Kasumi-1 (cell line): ENCODE measurements around the gene MORN5.
"Not testable (repeated sequence)": the region's sequence is repeated elsewhere in the genome, so short reads cannot be mapped to it uniquely, and the experiment has no call there.

Experiments used
- DNase-seq, 2 experiments: peaks; one replicate each; lab custom pipeline; 2025; lab: John Stamatoyannopoulos, UW

MORN5 gene

DNA sequence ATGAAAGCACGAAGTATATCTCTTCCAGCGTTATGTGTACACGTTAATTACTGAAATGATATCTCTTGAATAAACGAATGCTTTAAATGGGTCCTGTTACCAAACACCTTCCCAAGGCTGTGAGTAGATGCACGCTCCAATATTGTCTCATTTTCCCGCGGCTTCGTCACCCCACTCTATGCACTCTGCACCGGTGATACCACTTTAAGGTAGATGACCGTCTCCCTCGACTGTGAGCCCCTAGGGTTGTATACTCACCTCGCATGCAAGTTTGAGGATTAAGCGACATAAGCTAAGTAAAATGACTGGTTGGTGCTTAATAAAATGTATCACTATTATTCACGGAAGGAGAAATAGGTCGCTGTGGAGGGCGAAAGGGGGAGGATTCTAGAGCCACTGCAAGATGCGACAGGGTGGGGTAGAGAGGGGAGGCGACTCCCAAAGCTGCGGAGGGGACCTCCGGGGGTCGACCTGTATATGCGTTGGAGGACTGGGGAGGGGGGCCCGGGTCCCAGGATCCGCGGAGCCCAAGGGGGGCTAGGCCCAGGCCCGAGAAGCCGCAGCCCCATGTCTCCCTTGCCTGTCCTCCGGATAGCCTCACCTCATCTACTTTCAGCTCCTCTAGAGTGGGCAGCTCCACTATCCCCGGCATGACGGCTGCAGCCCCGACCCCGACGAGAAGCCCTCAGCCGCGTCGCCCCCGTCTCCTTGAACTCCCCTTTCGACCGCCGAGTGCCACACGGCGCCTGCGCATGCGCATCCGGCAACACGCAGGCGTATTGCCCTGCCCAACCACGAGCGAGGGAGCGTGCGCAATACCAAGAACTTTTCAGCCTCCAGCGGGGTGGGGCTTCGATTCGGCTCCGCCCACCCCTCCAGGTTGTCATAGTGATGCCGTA, at the start of gene MORN5, which contains the start of gene NDUFA8:
TSS of gene MORN5 (plus strand) at position 883 of the 899 bp plus-strand sequence. CDS start 65 bp downstream, outside the sequence.
TSS of gene NDUFA8 (minus strand) at position 754 of the 899 bp plus-strand sequence. CDS start at position 652, 102 bp downstream.
- DNase-seq: peak; percentile 90 to 92

DNA sequence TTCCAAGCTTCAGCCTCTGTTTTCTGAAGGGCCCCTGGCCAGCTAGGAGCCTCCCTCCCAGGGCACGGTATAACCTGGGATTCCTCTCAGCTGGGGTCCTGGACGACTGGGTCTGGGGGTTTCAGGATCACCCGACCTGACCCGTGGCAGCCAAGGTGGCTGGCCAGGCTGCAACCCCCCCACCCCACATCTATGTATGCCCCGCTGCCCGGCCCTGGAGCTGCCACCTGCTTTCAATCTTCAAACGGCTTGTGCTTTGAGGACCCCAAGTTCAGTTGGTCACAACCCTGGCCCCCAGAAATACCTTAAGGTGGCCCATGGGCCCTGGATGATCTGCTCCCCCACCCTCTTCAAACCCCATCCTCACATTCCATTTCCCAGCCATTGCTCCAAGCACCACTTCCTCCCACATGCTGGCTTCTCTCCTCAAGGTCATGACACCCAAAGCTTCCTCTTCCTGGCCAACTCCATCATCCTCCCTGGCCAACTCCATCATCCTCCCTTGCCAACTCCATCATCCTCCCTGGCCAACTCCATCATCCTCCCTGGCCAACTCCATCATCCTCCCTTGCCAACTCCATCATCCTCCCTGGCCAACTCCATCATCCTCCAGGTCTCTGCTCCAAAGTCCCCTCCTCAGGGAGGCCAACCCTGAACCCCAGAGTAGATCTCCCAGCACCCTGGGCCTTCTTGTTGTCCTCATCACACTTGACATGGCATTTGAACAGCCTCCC, 49.4 kb upstream of the MORN5 start:
- DNase-seq: no peak

DNA sequence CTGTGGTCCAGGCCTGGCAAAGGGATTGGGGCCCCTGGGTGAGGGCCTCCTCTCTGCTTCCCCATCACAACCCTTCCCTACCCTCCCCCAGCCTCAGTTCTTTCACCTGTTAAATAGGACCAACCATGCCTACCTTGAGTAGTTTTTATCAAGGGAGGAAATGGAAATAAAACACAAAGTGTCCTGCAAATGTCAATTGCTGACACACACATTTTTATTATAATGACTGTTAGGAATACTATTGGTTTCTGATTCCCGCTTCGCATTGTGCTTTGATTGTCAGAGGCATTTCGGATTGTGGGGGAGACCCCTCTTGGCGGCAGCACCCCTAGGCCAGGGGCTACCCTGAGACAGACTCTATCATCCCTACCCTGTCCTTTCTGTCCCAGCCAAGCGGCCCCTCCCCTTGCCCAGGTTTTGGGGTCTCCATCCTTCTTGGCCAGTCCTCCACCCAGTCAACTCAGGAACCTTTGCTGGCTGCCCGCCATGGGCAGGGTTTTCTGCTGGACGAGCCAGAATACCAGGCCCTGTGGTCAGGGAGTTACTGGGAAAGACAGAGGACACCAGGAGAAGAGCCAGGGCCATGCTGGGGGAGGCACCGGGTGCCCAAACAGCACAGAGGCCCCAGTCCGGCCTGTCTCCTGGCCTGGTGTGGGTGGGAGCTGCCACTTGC, 48.2 kb upstream of the MORN5 start:
- no peak for DNase-seq

DNA sequence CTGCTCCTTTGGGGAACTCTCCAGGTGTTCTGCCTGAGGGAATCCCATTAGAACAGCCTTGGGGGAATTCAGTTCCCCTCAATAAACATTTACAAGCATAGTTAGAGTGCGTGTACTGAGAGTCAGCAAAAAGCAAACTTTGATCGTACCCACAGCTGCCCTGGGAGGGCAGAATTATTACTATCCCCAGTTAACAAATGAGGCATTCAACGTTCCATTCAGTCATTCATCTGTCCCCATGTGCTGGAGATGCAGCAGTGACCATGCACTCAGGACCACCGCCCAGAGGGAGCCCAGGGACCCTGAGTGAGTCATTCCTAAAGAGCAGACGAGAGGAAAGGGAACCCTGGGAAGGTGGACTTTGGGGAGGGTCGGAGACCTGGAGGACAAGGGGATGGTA, 47.5 kb upstream of the MORN5 start:
- no peak for DNase-seq

DNA sequence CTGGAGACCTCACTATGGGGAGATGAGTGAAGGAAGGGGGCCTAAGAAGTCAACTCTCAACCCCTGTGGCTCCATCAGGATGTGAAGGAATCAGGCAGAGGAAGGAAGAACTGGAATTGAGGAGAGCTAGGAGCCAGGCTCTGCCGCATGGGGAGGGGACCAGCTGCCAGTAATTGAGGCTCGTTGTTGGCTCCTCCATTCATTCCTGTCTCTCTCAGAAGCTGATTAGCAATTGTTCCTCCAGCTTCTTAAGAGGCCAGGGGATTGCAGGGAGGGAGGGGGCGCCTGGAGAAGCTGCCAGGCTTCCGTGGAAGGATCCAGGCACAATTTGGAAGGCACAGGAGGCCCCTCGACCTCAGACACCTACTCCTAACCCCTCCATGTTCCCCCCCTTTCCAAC, 46.1 kb upstream of the MORN5 start:
- DNase-seq: no peak

DNA sequence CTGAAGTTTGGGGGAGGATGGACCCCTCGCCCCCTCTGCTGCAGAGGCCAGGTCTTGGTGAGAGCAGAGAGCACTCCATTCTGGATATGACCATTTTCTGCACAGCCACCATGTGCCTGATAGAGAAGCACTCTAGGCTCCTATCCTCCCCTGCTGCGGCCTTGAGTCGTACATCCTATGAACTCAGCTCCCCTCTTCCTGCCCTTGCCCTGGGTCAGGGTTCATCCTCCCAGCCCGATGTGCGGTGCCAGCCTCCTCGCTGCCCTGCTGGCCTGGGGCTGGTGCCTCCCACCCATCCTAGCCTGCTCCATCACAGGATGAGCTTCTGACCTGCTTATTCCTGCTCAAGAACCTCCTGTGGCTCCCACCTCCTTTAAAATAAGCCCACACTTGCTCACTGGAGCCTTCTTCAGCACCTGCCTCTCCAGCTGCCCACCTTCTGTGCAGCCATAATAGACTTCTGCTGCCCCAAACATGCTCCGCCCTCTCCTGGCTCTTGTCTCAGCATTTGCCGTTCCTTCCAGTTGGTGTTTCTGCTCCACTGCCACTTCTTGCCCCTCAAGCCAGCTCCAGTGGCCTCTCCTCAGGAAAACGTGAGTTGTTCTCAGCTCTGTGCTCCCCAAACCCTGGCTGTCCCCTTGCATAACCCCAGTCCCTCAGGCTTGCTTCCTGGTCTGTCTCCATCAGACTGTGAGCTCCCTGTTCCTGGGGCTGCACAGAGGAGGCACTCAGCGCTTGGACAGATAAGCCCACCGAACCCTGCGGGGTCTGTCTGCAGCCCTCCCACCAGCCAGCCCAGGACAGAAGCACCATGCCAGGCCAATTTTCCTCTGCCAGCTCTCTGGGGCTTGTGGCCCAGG, 44.3 kb upstream of the MORN5 start:
- no peak for DNase-seq

DNA sequence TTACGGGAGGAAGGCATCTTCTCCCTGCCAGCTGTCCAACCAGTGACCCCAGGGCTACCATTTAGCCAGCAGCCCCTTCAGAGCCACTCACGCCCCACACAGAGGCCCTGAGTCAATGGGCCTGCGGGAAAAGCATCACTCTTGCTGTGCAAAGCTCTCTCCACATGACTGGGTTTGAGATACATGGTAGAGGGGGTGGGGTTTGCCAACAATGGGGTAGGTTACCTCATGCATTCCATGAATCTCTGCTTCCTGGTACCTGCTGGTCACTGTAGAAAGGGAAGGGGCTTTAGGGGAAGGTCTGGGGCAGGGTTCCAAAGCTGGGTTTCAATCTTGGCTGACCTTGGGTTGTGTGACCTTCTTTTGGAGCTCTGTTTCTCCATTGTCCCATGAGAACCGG, 43.7 kb upstream of the MORN5 start:
- no peak for DNase-seq

DNA sequence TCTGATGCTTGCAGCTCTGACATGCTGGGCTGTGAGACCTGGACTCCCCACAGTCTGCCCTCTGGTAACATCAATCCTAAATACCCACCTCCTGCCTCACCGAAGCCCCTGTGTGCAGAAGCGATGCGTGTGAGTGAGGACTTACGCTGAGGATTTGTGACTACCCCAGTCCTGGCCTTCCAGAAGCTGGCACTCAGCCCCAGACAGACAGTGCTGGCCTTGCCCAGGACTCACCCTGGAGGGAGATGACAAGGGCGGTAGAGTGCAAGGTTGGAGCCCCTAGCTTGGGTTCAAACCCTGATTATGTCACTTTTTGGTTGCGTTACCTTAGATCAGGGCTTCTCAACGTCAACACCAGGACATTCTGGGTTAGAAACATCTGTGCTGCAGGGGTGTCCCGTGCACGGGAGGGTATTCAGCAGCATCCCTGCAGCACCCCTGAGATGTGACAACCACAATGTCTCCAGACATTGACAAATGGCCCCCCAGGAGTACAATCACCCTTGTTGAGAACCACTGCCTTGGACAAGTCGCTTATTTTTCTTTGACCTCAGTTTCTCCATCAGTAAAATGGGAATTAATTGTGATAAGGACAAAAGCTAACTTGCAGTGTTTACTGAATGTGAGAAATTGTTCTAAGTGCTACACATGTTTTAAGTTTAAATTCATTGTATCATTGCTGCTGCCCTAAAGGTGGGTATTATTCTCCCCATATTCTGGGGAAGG, 43.1 kb upstream of the MORN5 start:
- no peak for DNase-seq

DNA sequence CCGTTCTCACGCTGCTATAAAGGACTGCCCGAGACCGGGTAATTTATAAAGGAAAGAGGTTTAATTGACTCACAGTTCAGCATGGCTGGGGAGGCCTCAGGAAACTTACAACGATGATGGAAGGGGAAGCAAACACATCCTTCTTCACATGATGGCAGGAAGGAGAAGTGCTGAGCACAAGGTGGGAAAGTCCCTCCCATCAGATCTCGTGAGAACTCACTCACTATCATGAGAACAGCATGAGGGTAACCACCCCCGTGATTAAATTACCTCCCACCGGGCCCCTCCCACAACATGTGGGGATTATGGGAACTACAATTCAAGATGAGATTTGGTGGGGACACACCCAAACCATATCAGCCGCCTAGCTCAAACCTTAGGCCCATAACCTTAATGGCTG, 42.5 kb upstream of the MORN5 start:
- DNase-seq: not testable (repeated sequence)

DNA sequence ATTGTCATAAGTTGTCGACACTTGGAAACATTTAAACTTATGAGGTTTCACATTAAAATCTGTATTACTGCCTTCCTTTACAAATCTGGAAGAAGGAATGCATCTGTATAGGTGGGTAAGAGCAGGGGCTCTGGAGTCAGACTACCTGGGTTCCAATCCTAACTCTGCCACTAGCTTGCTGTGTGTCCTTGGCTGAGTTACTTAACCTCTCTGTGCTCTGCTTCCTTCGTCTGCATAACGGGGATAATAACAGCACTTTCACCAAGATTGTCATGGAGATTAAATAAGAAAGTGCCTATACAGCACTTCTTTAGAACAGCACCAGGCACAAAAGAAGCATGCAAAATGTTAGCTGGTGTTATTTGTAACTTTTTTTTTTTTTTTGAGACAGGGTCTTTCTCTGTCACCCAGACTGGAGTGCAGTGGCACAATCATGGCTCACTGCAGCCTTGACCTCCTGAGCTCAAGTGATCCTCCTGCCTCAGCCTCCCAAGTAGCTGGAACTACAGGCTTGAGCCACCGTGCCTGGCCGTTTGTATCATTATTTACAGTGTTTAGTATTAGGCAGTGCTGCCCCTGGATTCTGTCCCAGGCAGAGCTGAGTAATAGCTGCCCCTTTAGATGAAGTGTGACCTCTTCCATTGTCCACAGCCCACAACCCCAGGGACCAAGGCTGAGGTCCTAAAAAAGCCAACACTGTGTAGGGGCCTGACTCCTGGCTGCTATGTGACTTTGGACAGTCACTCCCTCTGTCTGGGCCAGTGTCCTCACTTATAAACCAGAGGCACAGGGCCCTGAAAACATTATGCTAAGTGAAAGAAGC, 41.2 kb upstream of the MORN5 start:
- DNase-seq: no peak

DNA sequence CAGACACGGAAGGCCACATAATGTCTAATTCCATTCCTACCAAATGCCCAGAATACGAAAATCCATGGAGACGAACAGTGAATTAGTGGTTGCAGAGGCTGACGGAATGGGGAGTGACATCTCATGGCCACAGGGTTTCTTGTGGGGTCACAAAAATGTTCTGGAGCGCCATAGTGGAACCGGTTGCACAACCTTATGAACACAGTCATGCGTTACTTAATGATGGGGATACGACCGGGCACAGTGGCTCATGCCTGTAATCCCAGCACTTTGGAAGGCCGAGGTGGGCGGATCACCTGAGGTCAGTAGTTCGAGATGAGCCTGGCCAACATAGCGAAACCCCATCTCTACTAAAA, 40.6 kb upstream of the MORN5 start:
- no peak for DNase-seq

DNA sequence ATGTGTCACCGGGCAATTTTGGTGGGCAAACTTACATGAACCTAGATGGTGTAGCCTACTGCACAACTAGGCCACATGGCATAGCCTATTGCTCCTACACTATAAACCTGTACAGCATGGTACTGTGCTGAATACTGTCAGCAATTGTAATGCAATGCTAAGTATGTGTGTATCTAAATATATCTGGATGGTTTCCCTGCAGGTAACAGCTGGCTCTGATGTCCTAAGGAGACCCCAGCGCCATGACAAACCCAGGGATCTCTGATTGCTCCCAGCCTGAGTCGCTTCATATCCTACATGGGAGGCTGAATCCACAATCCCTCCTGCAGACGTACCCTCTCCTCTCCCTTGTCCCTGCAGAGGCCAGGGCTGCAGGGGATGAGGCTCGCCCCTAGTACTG, 40.0 kb upstream of the MORN5 start:
- DNase-seq: no peak

DNA sequence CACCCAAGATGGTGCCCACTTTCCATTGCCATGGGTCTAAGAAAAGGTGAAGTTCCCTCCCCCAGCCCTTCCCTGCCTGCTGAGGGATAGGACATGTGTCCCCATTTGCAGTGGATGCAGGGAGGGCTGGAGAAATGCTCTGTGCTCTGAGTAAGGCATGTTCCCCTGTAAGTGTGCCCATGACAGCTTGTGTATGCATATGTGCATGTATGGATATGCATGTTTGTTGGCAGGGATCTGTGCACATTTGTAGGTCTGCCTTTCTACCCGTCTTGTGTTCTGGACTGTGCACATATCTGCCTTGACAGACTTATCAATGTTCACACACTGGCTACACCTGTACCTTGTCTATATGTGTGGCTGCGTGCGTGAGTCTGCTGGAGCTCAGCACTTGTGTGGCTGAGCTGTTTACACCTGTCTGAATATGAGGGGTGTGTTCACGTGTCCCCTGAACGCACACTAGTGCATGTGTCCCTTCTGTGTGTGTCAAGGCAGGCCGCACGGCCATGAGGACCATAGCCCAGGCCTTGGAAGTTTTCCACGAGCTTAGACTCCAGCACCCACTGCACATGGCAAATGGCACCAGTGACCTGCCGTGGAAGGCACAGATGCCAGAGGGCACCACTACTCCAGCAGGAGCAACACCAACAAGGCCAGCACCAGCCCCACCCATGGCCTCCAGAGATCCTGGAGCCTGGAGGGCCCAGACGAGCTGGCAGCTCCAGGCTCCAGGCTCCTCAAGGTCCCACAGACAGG, 39.2 kb upstream of the MORN5 start:
- DNase-seq: no peak

DNA sequence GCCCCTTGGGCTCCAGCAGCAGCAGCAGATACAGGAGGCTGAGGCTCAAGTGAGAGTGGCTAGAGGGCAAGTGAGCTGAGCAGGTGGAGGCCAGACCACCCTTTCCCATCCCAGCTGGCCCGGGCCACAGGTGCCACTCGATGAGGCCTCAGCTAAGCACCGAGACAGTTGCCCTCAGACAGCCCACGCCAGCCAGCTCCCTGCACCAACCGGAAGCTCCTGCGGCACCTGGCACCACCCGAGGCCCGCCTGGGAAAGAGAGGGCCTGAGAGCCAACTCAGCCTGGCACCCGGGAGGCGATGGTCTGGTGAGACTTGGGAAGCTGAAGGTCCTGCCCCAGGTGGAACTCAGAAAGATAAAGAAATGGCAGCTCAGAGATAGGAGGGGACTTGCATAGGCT, 38.3 kb upstream of the MORN5 start:
- no peak for DNase-seq

DNA sequence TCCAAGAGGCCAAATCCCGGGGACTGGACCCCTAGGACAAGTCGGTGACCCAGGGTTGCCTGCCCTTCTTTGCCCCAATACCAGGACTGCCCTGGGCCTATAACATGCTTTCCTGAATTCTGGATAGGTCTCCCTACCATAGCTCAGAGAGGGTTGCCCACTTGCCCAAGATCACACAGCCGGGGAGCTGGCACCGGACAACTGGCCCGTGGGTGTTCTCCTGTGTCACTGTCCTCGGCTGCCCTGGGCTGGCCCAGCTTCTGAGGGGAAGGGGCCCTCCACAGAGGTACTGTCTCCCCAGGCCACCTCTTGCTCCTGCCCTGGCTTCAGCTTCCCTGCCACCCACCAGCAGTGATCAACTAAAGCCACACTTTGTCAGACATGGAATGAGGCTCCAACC, 37.8 kb upstream of the MORN5 start:
- DNase-seq: no peak

DNA sequence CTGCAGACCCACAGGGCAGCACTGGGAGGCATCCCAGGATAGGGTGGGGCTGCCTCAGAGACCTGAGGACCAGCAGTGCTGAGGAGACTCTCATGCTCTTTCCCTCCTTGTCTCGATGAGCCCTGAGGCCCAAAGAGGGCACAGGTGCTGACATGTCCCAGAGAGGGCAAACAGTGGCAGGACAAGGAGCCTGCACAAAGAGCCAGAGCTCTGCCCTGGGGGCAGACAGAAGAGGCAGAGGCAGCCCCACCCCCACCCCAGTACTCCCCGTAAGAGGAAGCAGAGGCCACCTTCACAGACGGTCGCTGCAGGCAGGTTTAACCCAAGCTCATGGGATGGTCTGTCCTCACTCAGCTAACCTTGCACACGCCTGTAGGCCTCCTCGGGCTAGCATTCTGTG, 37.2 kb upstream of the MORN5 start:
- DNase-seq: no peak

DNA sequence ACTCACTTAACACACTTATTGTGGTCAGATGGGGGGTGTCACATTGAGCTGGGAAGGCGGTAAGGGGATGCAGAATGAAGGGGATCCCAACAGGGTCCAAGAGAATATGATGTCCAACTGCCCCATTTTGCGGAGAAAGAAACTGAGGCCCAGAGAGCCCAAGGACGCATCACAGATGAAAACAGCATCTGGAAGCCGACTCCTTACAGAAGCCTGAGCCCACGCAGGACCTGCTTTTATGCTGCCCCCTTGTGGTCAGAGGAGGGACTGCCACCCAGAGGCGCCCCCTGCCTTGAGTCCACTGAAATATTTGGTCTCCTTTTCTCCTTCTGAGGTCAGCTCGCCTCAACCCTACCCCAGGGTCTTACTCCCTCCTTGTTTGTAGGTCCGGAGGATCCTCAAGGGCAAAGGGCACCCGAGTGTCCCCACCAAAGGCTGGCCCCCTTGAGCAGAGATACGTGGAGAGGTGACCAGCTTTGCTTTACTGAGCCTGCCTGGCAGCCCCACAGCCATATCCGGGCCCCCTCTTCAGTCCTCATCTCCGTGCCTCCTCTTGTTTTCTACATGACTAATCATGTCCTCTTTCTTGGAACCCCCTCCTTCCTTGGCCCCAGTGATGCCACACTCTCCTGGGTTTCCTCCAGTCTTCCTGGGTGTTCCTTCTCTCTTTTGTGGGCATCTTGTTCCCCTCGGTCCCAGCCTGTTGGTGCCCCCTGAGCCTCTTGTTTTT, 36.6 kb upstream of the MORN5 start:
- peak; percentile 36 to 47 for DNase-seq

DNA sequence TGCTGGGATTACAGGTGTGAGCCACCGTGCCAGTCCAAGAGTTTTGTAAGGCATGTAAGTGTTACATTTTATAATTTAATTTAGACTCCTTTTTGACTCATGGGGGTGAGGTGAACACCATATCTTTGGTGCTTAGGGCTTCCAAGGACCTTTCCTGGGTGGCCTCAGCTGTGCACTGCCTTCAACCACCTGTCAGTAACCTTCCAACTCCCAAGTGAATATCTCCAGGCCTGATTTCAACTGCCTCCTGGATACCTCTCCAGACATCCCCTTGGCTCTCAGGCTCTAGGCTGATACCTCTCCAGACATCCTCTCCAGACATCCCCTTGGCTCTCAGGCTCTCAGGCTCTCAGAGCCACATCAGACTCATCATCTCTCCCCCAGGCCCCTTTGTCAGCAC, 35.7 kb upstream of the MORN5 start:
- DNase-seq: no peak

DNA sequence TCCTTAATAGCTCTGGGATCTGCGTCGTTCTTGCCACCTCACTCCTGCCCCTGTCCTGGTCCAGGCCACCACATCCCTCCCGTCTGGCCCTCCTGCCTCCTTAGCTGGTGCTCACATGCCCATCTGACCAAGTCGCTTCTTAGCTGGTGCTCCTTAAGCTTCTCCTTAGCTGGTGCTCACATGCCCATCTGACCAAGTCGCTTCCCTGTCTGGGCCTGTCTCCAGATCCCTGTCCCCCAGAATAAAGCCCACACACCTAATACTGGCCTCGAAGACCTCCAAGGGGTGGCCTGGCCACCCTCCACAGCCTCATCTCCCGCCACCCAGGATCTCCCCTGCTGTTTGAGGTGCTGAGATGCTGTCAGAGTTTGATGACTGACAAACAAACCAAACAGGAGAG, 35.2 kb upstream of the MORN5 start:
- no peak for DNase-seq
